ENCODE measurements around the gene KRT37.

- TF ChIP-seq CTCF (IDR thresholded peaks at IDR 0.05 in 8 of 11, conservative IDR thresholded peaks at IDR 0.05 in 3 of 11) (no peak), POLR2A (IDR thresholded peaks at IDR 0.05) (no peak), POLR2AphosphoS5 (IDR thresholded peaks at IDR 0.05) (no peak)
Measured at GRCh38 chr17:41429667-41430066, 5.3 kb upstream of the KRT37 start.

Measured in spleen (tissue), 7 donors.